Neural cell (in vitro differentiated cells): Measurements from ENCODE around the gene ZNF528.

Source experiments
- CTCF ChIP-seq: fragments of 450-650 bp; IDR thresholded peaks from 2 replicates; pipeline ENCODE4 v1.5.1; 2014; ENCODE audit warnings: antibody characterized with exemption, mild to moderate bottlenecking, moderate library complexity; ENCODE audit not compliant: poor library complexity, severe bottlenecking
- EP300 ChIP-seq: fragments of 450-650 bp; conservative IDR thresholded peaks from 2 replicates; pipeline ENCODE4 v1.6.1; 2014; ENCODE audit warnings: antibody characterized with exemption, mild to moderate bottlenecking, moderate library complexity; ENCODE audit not compliant: poor library complexity, severe bottlenecking
- EZH2 ChIP-seq: fragments of 200-600, 300-800 bp; shearing (Covaris generic), sonication (generic); IDR thresholded peaks from 2 replicates; pipeline ENCODE4 v1.6.1; 2014; ENCODE audit warnings: antibody characterized with exemption, low read length, borderline replicate concordance, mild to moderate bottlenecking; ENCODE audit not compliant: insufficient read depth, poor library complexity, severe bottlenecking
- MXI1 ChIP-seq: fragments of 450-650 bp; conservative IDR thresholded peaks from 2 replicates; pipeline ENCODE4 v1.6.1; 2014; ENCODE audit warnings: antibody characterized with exemption, mild to moderate bottlenecking; ENCODE audit not compliant: poor library complexity, severe bottlenecking
- POLR2AphosphoS5 ChIP-seq: IDR thresholded peaks from 2 replicates; pipeline ENCODE4 v1.6.1; 2012
- RAD21 ChIP-seq: fragments of 450-650 bp; conservative IDR thresholded peaks from 2 replicates; pipeline ENCODE4 v1.6.1; 2014; ENCODE audit warnings: antibody characterized with exemption, mild to moderate bottlenecking, moderate library complexity
- REST ChIP-seq: IDR thresholded peaks from 2 replicates; pipeline ENCODE4 v1.6.1; 2012; ENCODE audit warnings: borderline replicate concordance
- SMC3 ChIP-seq: fragments of 450-650 bp; conservative IDR thresholded peaks from 2 replicates; pipeline ENCODE4 v1.6.1; 2014; ENCODE audit warnings: antibody characterized with exemption, mild to moderate bottlenecking, moderate library complexity; ENCODE audit not compliant: poor library complexity
- TAF1 ChIP-seq: IDR thresholded peaks from 2 replicates; pipeline ENCODE4 v1.6.1; 2012; ENCODE audit warnings: low read depth

GRCh38 chr19:52351512-52351911 is 46.1 kb upstream of the ZNF528 start:
- no peak for TF ChIP-seq CTCF
- no peak for TF ChIP-seq EP300
- no peak for TF ChIP-seq EZH2
- no peak for TF ChIP-seq SMC3
- no peak for TF ChIP-seq RAD21
- TF ChIP-seq REST = no peak
- no peak for TF ChIP-seq TAF1
- no peak for TF ChIP-seq MXI1
- TF ChIP-seq POLR2AphosphoS5 = no peak
